HL-60 (cell line): ENCODE results near the gene PBRM1.
A peak's percentile ranks its signal among the peaks of the same experiment; 100 is the strongest.

Experiments
- DNase-seq, 2 experiments: peaks; one replicate each; pipeline ENCODE4 v3.0.0-alpha.2; 2010 to 2020; ENCODE audit warnings: low read depth in 1 of 2, low spot score in 1 of 2
- H3K27ac ChIP-seq: fragments of 250-450 bp; sonication (Bioruptor Pico); replicated peaks from 2 replicates; pipeline ENCODE4 v1.5.1; 2020; ENCODE audit warnings: mild to moderate bottlenecking, moderate library complexity
- H3K27me3 ChIP-seq: fragments of 250-450 bp; sonication (Bioruptor Pico); 2 replicates; pipeline ENCODE4 v1.5.1; 2021; ENCODE audit warnings: mild to moderate bottlenecking, moderate library complexity; ENCODE audit not compliant: insufficient read depth, poor library complexity, severe bottlenecking
- H3K4me3 ChIP-seq: replicated peaks from 2 replicates; pipeline ENCODE4 v1.5.1; 2011; ENCODE audit warnings: mild to moderate bottlenecking, control low read depth, low read length; ENCODE audit not compliant: insufficient read depth
- CTCF ChIP-seq: IDR thresholded peaks from one replicate; pipeline ENCODE4 v1.5.1; 2011; ENCODE audit warnings: low read length, control low read depth, inconsistent platforms; ENCODE audit not compliant: insufficient read depth
- GABPA ChIP-seq: IDR thresholded peaks from 2 replicates; pipeline ENCODE4 v1.6.1; 2012; ENCODE audit warnings: low read depth
- POLR2AphosphoS5 ChIP-seq: IDR thresholded peaks from 2 replicates; pipeline ENCODE4 v1.6.1; 2012; ENCODE audit warnings: low read depth
- REST ChIP-seq: IDR thresholded peaks from 2 replicates; pipeline ENCODE4 v1.6.1; 2012; ENCODE audit warnings: low read depth; ENCODE audit not compliant: insufficient replicate concordance
- SPI1 ChIP-seq: IDR thresholded peaks from 2 replicates; pipeline ENCODE4 v1.6.1; 2012; ENCODE audit warnings: low read depth, mild to moderate bottlenecking, borderline replicate concordance

Gene PBRM1

DNA sequence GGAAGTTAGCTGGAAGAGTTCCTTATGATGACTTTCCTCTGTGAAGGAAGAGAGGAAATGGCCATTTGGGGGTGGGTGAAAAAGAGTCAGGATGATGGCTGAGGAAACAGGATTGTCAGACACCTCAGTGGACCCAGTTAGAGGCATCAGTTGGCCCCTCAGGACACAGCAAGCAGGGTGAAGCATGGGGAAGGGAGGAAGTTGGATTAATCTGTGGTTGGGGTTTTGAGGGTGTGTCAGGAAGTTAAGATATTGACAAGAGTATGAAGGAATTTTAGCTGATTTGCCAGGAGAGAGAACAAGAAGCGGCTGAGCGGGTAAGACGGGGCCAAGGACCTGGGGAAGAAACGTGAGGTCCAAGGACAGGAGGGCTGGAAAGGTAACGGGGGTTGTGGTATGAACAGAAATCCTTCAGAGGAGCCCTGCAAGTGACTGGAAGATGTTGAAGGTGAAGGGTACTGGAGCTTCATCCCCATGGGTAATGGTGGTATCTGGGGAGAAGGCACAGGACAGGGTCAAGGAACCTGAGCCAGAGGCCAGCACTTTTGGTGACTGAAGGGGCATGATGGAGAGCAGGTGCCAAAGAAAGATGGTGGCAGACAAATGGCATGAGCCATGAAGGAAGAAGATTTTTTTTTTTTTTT lies 146.6 kb downstream of the PBRM1 start:
- Histone ChIP-seq H3K27ac (no peak overlapping the region), H3K4me3 (peak overlapping the region; percentile 28), H3K27me3 (no peaks in the 10 kb centered on the region)
- DNase-seq = peak; percentile 28 to 32
- TF ChIP-seq CTCF (no peak), SPI1 (peak; percentile 71)

GRCh38 chr3:52537726-52538421 lies 147.8 kb downstream of the PBRM1 start:
- TF ChIP-seq CTCF (no peak), POLR2AphosphoS5 (0 out of 2 replicates have a peak, but pooled peaks have one; percentile 19)
- Histone ChIP-seq H3K27me3 (no peaks in the 10 kb centered on the region), H3K4me3 (peak overlapping the region; percentile 77), H3K27ac (peak overlapping the region; percentile 74)
- no peak for DNase-seq

- no peaks in the 10 kb centered on the region for H3K27me3 ChIP-seq
- peak overlapping the region; percentile 77 for H3K4me3 ChIP-seq
- peak overlapping the region; percentile 74 for H3K27ac ChIP-seq
- DNase-seq = no peak
- TF ChIP-seq SPI1 (no peak), REST (no peak), GABPA (no peak), CTCF (no peak), POLR2AphosphoS5 (no peak)
Measured at GRCh38 chr3:52537165-52537620, 148.5 kb downstream of the PBRM1 start.

- no peaks in the 10 kb centered on the region for H3K27me3 ChIP-seq
- TF ChIP-seq POLR2AphosphoS5 (peak; percentile 91), GABPA (no peak)
- peak within 1 kb of the TSS; percentile 77 for H3K4me3 ChIP-seq
- DNase-seq = peak; percentile 97 to 98
- peak within 1 kb of the TSS; percentile 74 for H3K27ac ChIP-seq
Measured at GRCh38 chr3:52536369-52537164, 149.1 kb downstream of the PBRM1 start, which contains the start of gene UQCC5. TSS of gene UQCC5 (plus strand) at chr3:52536605. CDS start at chr3:52536756, 151 bp downstream.
